HG03108 (cell line): ENCODE measurements around the gene PLCG2.
"Not testable (repeated sequence)": the region's sequence is repeated elsewhere in the genome, so short reads cannot be mapped to it uniquely, and the experiment has no call there.

ENCODE experiments used
- ATAC-seq: cut with Tn5 transposase; IDR thresholded peaks from one replicate; pipeline ENCODE4 v1.9.1; 2021; ENCODE audit warnings: moderate library complexity; ENCODE audit not compliant: unreplicated experiment

PLCG2 gene

DNA sequence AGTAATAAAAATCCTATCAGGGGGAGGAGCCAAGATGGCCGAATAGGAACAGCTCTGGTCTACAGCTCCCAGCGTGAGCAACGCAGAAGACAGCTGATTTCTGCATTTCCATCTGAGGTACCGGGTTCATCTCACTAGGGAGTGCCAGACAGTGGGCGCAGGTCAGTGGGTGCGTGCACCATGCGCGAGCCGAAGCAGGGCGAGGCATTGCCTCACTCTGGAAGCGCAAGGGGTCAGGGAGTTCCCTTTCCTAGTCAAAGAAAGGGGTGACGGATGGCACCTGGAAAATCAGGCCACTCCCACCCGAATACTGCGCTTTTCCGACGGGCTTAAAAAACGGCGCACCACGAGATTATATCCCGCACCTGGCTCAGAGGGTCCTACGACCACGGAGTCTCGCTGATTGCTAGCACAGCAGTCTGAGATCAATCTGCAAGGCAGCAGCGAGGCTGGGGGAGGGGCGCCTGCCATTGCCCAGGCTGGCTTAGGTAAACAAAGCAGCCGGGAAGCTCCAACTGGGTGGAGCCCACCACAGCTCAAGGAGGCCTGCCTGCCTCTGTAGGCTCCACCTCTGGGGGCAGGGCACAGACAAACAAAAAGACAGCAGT is 198.3 kb downstream of the PLCG2 start:
- ATAC-seq = not testable (repeated sequence)

DNA sequence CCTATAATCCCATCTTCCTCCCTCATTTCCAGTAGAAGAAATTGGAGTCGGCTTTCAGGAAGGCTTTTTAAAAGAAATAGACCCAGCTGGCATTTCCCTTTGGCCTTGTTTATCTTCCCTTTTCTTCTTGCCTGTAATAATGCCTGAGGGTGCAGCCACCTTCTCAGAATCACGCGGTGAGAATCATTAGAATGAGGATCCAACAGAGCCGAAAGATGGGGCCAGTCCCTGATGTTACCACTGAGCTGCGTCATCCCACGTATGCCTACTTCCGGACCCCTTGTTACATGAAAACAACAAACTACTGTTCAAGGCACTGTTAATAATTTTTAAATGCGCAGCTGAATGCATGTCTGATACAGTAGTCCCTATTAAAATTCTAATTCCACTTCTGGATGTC is 208.0 kb downstream of the PLCG2 start:
- ATAC-seq = no peak

DNA sequence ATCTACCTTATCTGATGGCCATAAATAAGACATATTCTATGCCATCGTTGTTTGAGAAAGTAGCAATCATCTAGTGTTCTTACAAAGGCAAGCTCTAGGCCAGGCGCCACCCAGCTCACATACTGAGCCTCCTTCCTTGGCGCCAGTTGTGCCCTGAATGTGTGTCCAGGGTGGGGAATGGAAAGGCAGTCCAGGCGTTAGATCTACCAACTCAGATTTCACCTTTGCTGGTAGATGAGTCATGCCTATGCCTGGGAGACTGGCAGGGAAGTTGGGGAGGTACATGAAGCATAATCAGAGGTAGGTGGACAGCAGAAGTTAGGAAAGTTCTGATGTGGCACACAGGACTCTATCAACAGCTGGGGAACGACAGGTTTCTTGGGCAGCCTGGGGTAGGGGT is 208.6 kb downstream of the PLCG2 start:
- ATAC-seq = no peak

DNA sequence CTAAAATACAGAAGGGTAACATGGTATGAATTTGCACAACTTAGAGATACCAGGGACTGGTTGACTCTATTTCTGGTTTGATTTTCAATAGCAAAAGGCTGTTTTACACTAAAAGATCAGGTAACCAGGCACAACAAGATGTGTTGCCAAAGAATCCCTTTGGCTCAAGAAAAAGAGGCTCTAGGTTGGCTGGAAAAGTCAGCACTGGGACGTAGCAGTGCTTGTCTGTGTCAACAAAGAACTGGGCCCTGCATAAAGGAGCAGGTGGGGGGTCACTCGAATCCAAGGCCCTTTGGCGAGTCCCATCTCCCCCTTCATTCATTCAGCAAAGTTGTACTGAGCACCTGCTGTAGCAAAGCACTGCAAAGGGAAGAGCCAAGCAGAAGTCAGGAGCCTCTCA is 213.8 kb downstream of the PLCG2 start:
- no peak for ATAC-seq

DNA sequence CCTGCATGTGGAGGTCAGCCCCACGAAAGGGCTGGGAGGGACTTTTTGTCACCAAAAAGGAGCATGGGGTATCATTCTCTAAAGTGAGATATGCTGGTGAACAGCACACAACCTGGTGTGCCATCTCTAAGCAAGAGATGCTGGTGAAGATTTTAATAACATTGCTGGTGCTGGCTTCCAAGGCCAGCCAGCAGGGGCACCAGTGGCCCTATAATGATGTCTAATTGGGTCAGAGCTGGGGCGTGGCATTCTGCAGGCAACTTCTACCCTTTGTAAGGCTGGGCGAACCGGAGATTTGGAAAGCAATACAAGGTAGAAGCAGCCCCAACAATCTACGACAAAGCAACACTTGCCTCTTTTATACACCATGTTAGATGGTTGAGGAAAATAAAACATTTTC is 215.4 kb downstream of the PLCG2 start:
- ATAC-seq = no peak

DNA sequence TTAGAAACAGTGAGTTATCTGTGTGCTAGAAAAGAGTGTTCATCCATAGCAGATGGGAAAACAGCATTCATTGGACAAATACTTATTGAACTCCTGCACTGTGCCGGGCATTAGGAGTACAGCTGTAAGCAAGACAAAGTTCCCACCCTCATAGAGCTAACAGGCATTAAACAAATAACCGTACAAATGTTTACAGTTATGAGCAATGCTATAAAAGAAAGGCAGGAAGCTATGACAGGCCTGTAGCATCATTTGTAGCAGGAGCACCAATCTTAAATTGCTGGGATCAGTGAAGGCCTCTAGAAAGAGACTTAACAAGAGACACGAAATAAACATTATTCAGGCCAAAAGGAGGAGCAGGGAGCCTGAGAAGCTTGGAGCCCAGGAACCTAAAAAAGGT is 216.6 kb downstream of the PLCG2 start:
- no peak for ATAC-seq

DNA sequence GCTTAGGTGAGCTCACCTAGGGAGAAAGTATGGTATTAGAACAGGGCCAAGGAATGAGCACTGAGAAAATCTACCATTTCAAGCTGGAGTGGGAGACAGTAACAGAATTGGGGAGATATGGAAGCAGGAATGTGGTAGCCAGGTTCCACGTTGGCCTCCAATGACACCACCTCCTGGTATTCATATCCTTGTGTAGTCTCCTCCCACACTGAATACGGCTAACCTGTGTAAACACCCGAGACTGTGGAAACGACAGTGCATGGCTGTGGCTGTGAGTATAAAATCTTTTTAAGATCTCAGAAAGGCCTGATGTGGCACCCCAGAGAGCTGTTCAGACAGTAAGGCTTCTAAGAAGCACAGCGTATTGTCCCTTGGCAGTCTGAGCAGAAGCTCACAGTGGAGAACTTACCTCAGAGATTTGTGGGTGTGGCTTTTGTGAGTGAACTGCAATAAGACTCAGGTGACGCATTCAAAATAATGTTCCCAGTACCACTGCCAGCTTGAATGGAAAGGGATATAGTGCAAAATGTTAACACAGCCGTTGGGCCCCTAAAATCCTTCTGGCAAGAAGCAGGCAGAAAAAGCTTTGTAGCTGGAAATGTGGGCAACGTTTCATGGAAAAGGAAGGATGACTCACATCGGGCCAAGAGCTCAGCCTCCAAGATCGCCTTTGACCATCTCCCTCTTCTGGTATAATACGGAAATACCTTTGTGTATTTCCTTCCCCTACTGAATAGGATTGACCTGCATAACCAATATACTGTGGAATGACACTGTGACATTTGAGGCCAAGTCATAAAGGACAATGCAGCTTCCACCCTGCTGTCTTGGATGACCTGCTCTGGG is 217.8 kb downstream of the PLCG2 start:
- ATAC-seq = no peak

DNA sequence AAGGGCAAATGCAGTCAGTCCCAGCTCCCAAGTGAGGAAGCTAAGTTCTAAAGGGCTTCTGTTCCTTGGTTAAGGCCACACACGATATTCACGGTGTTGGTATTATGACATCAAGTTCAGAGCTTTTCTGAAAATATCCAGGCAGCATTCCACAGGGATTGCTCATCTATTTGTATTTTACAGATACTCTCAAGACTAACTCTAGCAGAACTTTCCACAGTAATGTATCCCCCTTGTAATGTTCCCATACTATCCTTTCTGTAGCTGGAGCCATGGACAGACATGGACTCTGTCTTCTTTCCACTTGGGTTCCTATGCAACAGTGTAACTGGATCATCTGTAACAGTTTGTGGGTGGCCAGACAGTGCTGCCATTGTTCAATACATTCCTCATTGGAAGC is 218.6 kb downstream of the PLCG2 start:
- no peak for ATAC-seq

DNA sequence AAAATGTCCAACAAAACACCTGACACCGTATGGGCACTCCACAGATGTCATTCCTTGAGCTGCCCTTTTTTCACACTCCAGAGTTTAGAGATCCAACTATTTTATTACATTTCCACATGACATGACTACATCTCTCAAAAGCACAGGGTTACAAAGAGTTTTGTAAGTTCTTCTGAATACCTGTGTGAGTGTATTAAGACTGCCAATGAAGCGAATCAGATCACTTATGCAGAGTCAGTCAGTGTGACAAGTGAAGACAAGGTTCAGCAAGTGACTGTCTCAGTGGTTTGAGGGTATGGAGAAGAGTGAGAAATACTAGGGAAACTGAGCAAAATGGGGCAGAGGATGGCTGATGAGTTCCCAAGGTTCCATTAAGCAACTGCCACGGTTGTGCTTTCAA is 223.7 kb downstream of the PLCG2 start:
- ATAC-seq = no peak

DNA sequence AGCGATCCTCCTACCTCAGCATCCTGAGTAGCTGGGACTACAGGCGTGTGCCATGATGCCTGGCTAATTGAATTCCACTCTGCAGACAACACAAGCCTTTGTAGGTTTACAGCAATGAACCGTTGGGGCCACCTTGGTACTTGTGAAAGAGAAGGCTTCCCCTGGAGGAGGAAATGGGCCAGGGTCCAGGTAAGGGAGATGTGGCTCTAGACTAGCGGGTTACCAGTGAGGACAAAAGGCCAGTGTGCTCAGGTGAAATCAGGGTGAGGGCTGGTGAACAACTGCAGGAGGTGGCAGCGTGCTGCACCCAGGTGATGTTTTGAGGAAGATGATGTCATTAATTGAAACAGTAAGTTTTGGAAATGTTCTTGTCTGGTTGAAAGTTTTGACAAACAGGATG is 225.5 kb downstream of the PLCG2 start:
- no peak for ATAC-seq

DNA sequence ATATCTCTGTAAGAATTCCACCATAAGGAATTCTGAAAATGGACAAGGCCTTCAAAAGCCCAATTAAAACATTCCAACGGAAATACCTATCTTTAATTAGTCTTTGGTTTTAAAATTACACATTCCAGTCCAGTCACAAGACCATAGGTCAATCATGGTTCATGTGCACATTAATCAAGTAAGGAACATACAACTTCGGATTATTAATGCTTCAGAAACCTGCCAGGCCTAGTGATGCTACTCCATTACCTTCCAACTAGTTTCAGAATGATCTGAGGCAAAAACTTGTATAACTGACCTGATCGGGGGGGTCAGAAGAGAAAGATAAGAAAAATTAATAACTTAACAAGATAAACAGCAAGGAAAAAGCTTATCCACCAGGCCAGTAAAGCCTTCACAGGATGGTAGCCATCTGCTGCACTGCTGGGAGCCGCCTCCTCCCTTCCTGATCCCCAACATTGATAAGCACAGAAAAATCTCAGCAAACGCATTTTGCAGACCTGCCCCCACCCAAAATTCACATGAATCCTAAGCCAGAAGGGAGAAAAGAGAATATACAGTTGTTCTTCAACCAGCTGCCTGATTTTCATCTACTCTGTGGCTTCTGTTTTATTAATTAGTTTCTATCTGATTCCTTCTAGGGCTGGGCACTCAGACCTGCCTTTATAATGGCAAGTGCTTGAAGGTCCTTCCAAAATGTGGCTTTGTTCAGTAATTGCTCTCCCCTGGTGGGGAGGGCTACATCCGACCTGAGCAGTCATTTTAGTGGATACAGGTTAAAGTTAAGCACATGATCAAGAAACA is 226.1 kb downstream of the PLCG2 start:
- ATAC-seq = no peak

DNA sequence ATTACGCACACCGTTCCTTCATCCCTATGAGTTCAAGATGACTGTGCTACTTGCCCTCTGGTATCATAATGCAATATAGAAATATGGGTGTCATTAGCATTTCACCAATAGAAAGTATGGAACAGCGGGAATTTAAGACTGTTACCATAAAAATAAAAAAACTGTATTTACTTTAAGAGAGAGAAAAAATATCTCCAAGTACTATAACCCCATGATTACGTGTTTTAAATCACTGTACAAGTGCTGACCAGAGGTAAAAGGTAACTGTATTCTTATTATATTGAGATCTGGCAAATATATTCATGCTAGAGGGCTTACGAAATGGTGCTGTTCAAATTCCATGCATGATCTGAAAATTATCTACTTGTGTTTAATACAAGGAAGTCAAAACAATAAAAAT is 226.9 kb downstream of the PLCG2 start:
- no peak for ATAC-seq

DNA sequence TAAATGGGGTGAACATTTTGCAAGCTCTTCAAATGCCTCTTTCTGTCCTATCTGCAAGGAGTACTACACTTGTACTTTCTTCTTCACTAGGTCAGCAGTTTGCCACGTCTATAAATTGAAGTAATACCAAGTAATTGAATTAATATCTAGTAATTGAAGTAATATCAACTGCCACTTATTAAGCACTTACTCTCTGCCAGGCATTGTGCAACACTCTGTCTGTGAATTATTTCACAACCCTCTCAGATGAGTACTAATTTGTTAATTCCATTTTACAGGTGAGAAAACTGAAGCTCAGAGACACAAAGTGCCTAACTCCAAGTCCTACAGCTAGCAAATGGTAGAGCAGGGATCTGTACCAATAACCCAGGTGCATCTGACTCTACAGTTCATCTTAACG is 228.1 kb downstream of the PLCG2 start:
- ATAC-seq = no peak

DNA sequence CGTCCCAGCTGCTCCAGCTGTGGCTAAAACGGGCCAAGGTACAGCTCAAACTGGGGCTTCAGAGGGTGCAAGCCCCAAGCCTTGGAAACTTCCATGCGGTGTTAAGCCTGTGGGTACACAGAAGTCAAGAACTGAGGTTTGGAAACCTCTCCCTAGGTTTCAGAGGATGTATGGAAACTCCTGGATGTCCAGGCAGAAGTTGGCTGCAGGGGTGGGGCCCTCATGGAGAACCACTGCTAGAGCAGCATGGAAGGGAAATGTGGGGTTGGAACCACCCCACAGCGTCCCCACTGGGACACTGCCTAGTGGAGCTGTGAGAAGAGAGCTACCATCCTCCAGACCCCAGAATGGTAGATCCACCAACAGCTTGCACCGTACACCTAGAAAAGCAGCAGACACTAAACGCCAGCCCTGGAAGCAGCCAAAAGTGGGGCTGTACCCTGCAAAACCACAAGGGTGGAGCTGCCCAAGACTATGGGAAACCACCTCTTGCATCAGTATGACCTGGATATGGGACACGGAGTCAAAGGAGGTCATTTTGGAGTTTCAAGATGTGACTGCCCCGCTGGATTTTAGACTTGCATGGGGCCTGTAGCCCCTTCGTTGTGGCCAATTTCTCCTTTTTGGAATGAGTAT is 230.0 kb downstream of the PLCG2 start:
- no peak for ATAC-seq

DNA sequence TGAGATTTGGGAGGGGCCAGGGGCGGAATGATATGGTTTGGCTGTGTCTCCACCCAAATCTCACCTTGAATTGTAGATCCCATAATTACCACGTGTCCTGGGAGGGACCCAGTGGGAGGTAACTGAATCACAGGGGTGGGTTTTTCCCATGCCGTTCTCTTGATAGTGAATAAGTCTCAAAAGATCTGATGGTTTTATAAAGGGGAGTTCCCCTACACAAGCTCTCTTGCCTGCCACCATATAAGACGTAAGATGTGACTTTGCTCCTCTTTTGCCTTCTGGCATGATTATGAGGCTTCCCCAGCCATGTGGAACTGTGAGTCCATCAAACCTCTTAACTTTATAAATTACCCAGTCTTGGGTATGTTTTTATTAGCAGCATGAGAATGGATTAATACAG is 230.7 kb downstream of the PLCG2 start:
- not testable (repeated sequence) for ATAC-seq

DNA sequence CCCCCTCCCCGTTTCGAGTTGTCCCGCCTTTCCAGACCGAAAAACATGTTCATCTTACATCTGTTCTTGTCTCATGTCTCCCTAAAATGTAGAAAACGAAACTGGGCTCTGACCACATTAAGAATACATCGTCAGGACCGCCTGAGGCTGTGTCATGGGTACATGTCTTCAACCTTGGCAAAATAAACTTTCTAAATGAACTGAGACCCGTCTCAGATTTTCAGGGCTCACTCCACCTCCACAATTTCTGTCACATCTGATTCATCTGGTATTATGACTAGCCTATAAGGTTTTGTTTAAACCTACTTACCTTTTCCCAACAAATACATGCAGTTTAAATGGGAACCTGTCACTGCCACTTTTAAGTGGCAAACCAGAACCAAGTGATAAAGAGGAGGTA is 231.6 kb downstream of the PLCG2 start:
- no peak for ATAC-seq

DNA sequence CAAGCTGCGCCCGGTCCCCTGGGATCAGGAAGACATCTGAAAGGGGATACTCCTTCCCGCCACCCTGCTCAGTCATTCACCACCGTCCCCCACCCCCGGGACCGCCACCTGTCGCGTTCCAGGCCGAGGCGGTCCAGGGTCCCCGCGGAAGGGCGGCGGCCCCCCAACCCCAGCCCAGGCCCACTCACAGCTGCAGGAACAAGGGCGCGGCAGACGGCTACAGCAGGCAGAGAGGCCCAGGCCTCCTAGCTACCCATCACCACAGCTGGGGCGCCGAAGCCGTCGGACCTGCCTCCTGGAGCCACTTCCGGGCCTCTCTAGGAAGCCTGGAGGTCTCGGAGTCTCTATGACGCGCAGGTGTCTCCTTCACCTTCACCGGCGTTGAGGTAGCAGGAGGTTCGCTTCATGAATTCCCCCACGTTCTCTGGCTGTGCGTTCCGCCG is 232.1 kb downstream of the PLCG2 start, which contains the start of gene SDR42E1:
Gene SDR42E1 (minus strand): TSS at position 272 of the 443 bp plus-strand sequence. CDS start 10,612 bp downstream, outside the sequence.
- peak; percentile 61 for ATAC-seq
